Stimulated activated CD8-positive, alpha-beta memory T cell treated with anti-CD3 and anti-CD28 coated beads, Interleukin-2, amount 100 ng/mL, for 48 hours (primary cell): Measurements from ENCODE around the gene NEU3.
A peak's percentile ranks its signal among the peaks of the same experiment; 100 is the strongest.
"Not testable (repeated sequence)": the region's sequence is repeated elsewhere in the genome, so short reads cannot be mapped to it uniquely, and the experiment has no call there.

Source experiments
- DNase-seq, 2 donors: peaks; one replicate each; pipeline ENCODE4 v3.0.0-alpha.2; 2020; ENCODE audit warnings: low read depth in 2 of 2

Gene NEU3, protein sequence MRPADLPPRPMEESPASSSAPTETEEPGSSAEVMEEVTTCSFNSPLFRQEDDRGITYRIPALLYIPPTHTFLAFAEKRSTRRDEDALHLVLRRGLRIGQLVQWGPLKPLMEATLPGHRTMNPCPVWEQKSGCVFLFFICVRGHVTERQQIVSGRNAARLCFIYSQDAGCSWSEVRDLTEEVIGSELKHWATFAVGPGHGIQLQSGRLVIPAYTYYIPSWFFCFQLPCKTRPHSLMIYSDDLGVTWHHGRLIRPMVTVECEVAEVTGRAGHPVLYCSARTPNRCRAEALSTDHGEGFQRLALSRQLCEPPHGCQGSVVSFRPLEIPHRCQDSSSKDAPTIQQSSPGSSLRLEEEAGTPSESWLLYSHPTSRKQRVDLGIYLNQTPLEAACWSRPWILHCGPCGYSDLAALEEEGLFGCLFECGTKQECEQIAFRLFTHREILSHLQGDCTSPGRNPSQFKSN

GRCh38 chr11:74988541-74989259 lies at the start of gene NEU3:
Gene NEU3 (plus strand): TSS chr11:74988933. CDS start chr11:74989061, 128 bp downstream.
- DNase-seq, result peak; percentile 73 to 81

- DNase-seq, result no peak
These were observed 47.2 kb upstream of the NEU3 start for GRCh38 chr11:74941492-74941891.

DNA sequence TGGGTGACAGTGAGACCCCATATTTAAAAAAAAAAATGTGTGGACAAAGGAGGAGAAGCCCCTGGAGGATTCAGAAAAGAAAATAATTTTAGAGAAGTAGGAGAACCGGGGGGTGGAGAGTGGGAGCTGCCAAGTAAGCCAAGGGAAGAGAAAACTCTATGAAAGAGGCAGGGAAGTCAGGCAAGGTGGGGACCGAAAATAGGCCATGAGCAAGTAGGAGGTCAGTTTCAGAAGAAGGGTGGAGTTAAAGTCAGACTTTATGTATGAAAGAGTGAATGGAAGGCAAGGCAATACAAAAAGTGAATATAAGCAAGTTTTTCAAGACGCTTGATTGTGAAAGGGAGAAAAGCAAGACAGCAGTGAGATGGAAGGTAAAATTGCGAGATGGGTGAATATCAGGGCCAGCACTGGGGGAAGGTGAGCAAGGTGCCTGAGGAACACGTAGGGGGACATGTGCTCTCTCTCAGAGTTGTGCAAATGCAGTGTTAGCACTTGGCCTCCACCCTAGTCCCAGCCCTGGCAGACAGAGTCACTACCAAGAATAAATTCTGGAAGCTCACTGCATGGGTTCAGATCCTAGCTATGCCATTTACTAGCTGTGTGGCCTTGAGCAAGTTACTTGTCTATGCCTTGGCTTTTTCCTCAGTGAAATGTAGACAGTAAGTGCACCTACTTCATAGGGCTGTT lies 46.5 kb upstream of the NEU3 start:
- no peak for DNase-seq

- DNase-seq, result no peak
These were observed 40.2 kb upstream of the NEU3 start for GRCh38 chr11:74948546-74948897.

DNA sequence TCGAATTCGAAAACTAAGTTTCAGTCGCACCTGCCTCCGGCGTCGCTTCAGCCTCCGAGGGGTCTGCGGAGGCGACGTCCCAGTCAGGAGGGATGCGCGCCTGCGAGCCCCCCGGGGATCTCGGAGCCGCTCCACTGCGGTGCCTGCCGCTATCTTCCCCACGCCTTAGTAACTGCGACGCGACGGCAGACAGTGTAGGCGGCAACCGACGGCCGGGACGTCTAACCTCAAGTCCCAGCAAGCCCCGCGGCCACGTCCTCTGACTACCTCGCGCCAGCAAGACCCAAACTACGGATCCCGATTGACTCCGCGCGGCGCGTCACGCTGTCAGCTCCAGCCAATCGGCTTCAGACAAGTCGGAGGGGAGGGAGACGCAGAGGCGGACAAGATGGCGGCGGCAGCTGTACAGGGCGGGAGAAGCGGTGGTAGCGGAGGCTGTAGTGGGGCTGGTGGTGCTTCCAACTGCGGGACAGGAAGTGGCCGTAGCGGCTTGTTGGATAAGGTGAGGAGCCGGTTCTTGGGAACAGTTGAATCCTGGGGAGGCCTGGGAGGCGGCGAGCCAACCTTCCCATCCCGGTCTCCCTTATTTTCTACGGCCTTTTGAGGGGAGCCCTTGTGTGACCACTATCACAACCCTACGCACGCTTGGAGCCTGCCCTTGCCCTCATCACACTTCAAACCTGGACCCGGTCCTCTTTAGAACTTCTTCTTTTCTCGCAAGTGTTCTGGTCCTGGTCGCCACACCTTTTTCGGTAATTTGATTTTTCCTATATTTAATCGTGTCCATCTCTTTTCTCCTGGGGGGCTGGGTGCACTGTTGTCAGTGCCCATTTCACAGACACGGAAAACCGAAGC lies 39.6 kb upstream of the NEU3 start, which contains the start of the genes SPCS2 and XRRA1:
Gene SPCS2 (plus strand): TSS at position 369 of the 855 bp plus-strand sequence. CDS start 20 bp downstream, at position 389.
Gene XRRA1 (minus strand): TSS at position 194 of the 855 bp plus-strand sequence. CDS start 8,213 bp downstream, outside the sequence.
- DNase-seq, result peak; percentile 96 to 98

DNA sequence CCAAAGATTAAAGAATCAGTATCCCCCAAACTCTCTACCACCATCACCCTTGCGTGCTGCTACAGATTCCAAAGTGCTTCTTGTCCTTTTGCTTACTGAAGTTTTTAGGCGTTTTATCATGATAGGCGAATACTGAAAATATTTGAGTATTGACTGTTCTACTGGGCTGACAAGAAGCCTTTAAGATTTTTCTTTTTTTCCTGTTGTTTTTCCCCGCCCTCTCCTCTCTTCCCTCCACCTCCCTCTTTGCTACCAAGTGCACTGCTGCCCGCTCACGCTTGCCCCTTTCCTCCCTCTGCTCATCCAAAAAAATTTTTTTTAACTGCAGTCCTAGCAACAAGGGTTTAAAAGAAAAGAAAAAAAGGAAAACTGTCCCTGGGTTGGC lies 39.0 kb upstream of the NEU3 start:
- no peak for DNase-seq

- DNase-seq, result no peak
These were observed 38.3 kb upstream of the NEU3 start for GRCh38 chr11:74950374-74950969.

- no peak for DNase-seq
These were observed 37.5 kb upstream of the NEU3 start for GRCh38 chr11:74951226-74951625.

GRCh38 chr11:74952752-74953151 lies 36.0 kb upstream of the NEU3 start:
- DNase-seq, result no peak

DNA sequence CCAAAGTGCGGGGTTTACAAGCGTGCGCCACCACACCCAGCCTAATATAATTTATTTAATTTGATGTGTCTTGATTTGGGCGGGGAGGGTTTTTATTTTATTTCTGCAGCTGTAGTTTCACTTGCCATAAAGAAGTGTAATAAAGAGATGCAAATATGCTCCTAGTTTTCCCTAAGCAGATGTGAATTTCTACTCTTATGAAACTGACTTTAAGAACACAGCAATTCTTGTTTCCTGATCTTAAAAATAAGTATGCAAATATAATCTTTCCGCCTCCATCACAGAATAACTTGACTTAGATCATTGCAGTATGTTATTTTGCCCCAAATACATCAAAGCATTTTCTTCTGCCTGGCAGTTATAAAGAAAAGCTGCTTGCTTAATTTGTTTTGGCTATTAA lies 35.3 kb upstream of the NEU3 start:
- DNase-seq, result no peak

DNA sequence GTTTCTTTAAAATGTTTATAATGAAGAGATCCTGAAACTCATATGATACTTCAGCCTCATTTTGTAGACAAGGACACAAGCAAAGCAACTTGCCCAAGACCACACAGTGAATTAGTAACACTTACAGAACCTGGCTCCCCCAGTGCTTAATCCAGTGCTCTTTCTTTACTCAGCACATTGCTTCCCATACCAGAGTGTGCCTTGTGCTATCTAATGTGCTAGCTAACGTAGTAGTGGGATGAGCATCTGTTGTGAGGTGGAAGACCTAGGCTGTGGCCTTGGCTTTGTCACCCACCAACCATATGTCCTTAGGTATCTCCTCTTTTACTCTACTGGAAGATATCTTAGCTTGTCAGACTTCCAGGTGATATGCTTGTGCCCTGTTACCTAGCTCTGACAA lies 34.5 kb upstream of the NEU3 start:
- no peak for DNase-seq

DNA sequence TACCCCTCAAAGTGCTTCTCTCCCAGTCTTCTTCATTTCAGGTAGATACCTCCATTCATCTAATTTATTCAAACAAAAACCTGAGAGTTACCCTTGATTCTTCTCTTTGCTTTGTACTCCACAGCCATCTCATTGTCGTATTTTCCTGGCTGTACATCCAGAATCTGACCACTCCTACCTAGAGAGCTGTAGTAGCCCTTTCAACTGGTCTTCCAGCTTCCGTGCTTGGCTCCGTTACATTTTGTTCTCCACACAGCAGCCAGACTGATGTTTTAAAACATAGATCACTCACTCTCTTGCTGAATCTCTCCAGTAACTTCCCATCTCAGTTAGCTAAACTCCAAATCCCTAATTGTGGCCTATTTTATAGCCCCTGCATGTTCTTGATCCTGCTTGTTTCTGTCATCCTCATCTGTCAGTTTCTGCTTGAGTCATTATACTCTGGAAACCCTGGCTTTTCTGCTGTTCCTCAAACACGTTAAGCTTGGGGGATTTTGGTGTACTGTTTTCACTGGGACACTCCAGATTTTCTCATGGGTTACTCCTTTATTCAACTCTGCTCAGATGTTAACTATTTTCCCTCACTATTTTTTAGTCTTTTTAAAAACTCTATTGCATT lies 32.2 kb upstream of the NEU3 start:
- DNase-seq, result no peak

- no peak for DNase-seq
These were observed 30.6 kb upstream of the NEU3 start for GRCh38 chr11:74957937-74958629.

DNA sequence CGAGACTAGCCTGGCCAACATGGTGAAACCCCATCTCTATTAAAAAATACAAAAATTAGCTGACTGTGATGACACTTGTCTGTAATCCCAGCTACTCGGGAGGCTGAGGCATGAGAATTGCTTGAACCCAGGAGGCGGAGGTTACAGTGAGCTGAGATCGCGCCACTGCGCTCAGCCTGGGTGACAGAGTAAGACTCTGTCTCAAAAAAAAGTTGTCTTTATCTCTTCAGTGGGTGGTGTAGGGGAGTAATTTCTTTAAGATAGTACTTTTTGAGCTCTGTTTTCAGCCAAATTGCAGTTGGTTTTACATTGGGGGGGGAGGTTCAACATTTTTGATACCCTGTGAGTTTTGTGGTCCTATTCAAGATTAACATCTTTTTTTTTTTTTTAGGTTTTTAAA lies 28.6 kb upstream of the NEU3 start:
- DNase-seq, result not testable (repeated sequence)

DNA sequence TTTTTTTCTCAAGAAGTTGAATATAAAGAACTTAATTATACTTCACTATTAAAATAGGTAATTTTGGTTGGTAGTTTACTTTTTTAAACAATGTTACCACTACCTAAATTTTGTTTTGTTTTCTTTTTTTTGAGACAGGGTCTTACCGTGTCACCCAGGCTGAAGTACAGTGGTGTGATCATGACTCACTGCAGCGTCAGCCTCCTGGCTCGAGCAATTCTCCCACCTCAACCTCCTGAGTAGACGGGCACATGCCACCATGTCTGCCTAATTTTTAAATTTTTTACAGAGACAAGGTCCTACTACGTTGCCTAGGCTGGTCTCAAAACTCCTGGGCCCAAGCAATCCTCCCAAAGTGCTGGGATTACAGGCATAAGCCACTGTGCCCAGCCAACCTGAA lies 22.1 kb upstream of the NEU3 start:
- DNase-seq, result no peak

- DNase-seq, result no peak
These were observed 17.8 kb upstream of the NEU3 start for GRCh38 chr11:74970852-74971395.

- no peak for DNase-seq
These were observed 17.3 kb upstream of the NEU3 start for GRCh38 chr11:74971424-74971823.

GRCh38 chr11:74978041-74978440 lies 10.7 kb upstream of the NEU3 start:
- DNase-seq, result no peak

DNA sequence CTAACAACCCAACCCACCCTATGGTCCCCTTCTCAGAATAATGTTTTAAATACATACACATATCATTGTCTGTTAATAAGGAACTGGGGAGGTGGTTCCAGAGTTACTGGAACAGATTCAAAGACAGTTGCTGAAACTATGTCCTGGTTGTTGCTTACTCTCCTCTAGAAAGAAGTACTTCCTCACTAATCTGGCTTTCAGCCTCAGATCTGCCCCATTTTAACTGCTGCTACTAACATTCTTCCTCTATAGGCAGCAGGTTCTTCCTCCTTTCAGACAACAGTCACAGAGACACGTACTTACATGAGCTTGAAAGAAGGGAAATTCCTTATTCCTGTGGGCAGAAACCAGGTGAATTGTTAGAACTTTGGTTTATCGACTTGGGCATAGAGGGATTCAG lies 8.1 kb upstream of the NEU3 start:
- no peak for DNase-seq

GRCh38 chr11:74981888-74982287 lies 6.8 kb upstream of the NEU3 start:
- DNase-seq, result no peak
